ENCODE data around the gene ZKSCAN4. TPM values are rescaled to one million over a fixed set of nuclear protein-coding genes. Genes with fewer than 3 reads are reported as not detected.

Gene ZKSCAN4
- total RNA-seq, 2 experiments from 2014 or later = 0.84 to 1.6 TPM

- Mint-ChIP-seq H3K4me3 (no peak overlapping the region), H3K9me3 (no peaks in the 10 kb centered on the region), H3K36me3 (ENCODE audit: low read depth) (no peaks in the 10 kb centered on the region), H3K27me3 (peaks cover 97% of the 10 kb centered on the region), H3K4me1 (ENCODE audit: low read depth) (peaks cover 20% of the 10 kb centered on the region), H3K27ac (no peak overlapping the region)
- ChIA-PET POLR2A (no interaction called here), CTCF (interaction anchor here (0.8 kb wide), 1 partner anchor 8 kb away, joined by 5 read pairs; no protein-coding TSS in a partner anchor)
- Histone ChIP-seq H3K27me3 (ENCODE audit: control insufficient read depth in 1 of 2, insufficient read depth in 2 of 2, low read length in 2 of 2) (peaks cover 59 to 84% of the 10 kb centered on the region in 2 experiments), H3K4me3 (ENCODE audit: low read length) (no peak overlapping the region), H3K27ac (ENCODE audit: low read depth in 1 of 2, low read length in 2 of 2) (no peak overlapping the region), H3K36me3 (ENCODE audit: insufficient read depth, low read length) (no peaks in the 10 kb centered on the region), H3K4me1 (ENCODE audit: insufficient read depth, low read length) (peaks cover 21% of the 10 kb centered on the region), H3K9me3 (ENCODE audit: control insufficient read depth in 1 of 2, insufficient read depth in 1 of 2, low read length in 2 of 2) (peaks cover 0 to 25% of the 10 kb centered on the region in 2 experiments)
- ATAC-seq (ENCODE audit: poor library complexity) = no peak
- no peak for DNase-seq
- no peak for TF ChIP-seq CTCF (IDR thresholded peaks at IDR 0.05)
- intact Hi-C loops (cut with DNase I, micrococcal nuclease) = no loop called here
Observed at GRCh38 chr6:28220257-28221133, 31.6 kb downstream of the ZKSCAN4 start.

GRCh38 chr6:28218312-28219248, 33.5 kb downstream of the ZKSCAN4 start:
- peaks cover 69 to 83% of the 10 kb centered on the region in 2 experiments for H3K27me3 ChIP-seq (ENCODE audit: control insufficient read depth in 1 of 2, insufficient read depth in 2 of 2, low read length in 2 of 2)
- peak in 5 of 14 experiments; percentile 5 to 51 (median 27) for DNase-seq
- TF ChIP-seq CTCF (IDR thresholded peaks at IDR 0.05) = no peak
- Mint-ChIP-seq H3K4me1 (ENCODE audit: low read depth) (peaks cover 8% of the 10 kb centered on the region), H3K27ac (no peak overlapping the region), H3K27me3 (peaks cover 97% of the 10 kb centered on the region), H3K4me3 (peak overlapping the region; percentile 17), H3K9me3 (no peaks in the 10 kb centered on the region), H3K36me3 (ENCODE audit: low read depth) (no peaks in the 10 kb centered on the region)
- H3K36me3 ChIP-seq (ENCODE audit: insufficient read depth, low read length) = no peaks in the 10 kb centered on the region
- intact Hi-C loops (cut with DNase I, micrococcal nuclease) = no loop called here
- ATAC-seq (ENCODE audit: poor library complexity) = no peak
- peaks cover 0 to 20% of the 10 kb centered on the region in 2 experiments for H3K9me3 ChIP-seq (ENCODE audit: control insufficient read depth in 1 of 2, insufficient read depth in 1 of 2, low read length in 2 of 2)
- no peak overlapping the region for H3K27ac ChIP-seq (ENCODE audit: low read depth in 1 of 2, low read length in 2 of 2)
- ChIA-PET CTCF (no interaction called here), POLR2A (no interaction called here)
- peak overlapping the region; percentile 52 for H3K4me3 ChIP-seq (ENCODE audit: low read length)
- H3K4me1 ChIP-seq (ENCODE audit: insufficient read depth, low read length) = peaks cover 10% of the 10 kb centered on the region

- Histone ChIP-seq H3K9me3 (ENCODE audit: control insufficient read depth in 1 of 2, insufficient read depth in 1 of 2, low read length in 2 of 2) (peaks cover 0 to 20% of the 10 kb centered on the region in 2 experiments), H3K36me3 (ENCODE audit: insufficient read depth, low read length) (no peaks in the 10 kb centered on the region), H3K4me3 (ENCODE audit: low read length) (no peak overlapping the region), H3K27me3 (ENCODE audit: control insufficient read depth in 1 of 2, insufficient read depth in 2 of 2, low read length in 2 of 2) (peaks cover 72 to 83% of the 10 kb centered on the region in 2 experiments), H3K4me1 (ENCODE audit: insufficient read depth, low read length) (peaks cover 11% of the 10 kb centered on the region), H3K27ac (ENCODE audit: low read depth in 1 of 2, low read length in 2 of 2) (no peak overlapping the region)
- intact Hi-C loops (cut with DNase I, micrococcal nuclease) = no loop called here
- H3K27me3 Mint-ChIP-seq = peaks cover 97% of the 10 kb centered on the region
- H3K4me3 Mint-ChIP-seq = no peak overlapping the region
- no peak overlapping the region for H3K27ac Mint-ChIP-seq
- no peaks in the 10 kb centered on the region for H3K9me3 Mint-ChIP-seq
- ChIA-PET CTCF (interaction anchor here (0.7 kb wide), 1 partner anchor 840 kb away, joined by 3 read pairs; no protein-coding TSS in a partner anchor), POLR2A (no interaction called here)
- no peaks in the 10 kb centered on the region for H3K36me3 Mint-ChIP-seq (ENCODE audit: low read depth)
- no peak for DNase-seq
- ATAC-seq (ENCODE audit: poor library complexity) = no peak
- no peak for TF ChIP-seq CTCF (IDR thresholded peaks at IDR 0.05)
- peaks cover 10% of the 10 kb centered on the region for H3K4me1 Mint-ChIP-seq (ENCODE audit: low read depth)
Observed at GRCh38 chr6:28217890-28218289, 34.2 kb downstream of the ZKSCAN4 start.

Data from CD4-positive, alpha-beta T cell (primary cell).